Myocyte (in vitro differentiated cells): ENCODE results near the gene MTCP1. TPM values are rescaled to one million over a fixed set of nuclear protein-coding genes. Genes with fewer than 3 reads are reported as not detected.

Experiments
- DNase-seq: peaks from one replicate; pipeline ENCODE4 v3.0.0-alpha.2; 2012; ENCODE audit warnings: low read depth
- total RNA-seq: library from RNA; depleted of rRNA; stranded (reverse); fragments of >200 nt; gene quantifications from 2 replicates; pipeline ENCODE4 v1.2.3, GENCODE V29; 2014

Gene MTCP1
- total RNA-seq, 1 donor from 2014 or later: 1.1 TPM

- no peak for DNase-seq
Observed at GRCh38 chrX:155054255-155054654, 16.7 kb downstream of the MTCP1 start.

- no peak for DNase-seq
Observed at GRCh38 chrX:155053656-155054055, 17.3 kb downstream of the MTCP1 start.

DNA sequence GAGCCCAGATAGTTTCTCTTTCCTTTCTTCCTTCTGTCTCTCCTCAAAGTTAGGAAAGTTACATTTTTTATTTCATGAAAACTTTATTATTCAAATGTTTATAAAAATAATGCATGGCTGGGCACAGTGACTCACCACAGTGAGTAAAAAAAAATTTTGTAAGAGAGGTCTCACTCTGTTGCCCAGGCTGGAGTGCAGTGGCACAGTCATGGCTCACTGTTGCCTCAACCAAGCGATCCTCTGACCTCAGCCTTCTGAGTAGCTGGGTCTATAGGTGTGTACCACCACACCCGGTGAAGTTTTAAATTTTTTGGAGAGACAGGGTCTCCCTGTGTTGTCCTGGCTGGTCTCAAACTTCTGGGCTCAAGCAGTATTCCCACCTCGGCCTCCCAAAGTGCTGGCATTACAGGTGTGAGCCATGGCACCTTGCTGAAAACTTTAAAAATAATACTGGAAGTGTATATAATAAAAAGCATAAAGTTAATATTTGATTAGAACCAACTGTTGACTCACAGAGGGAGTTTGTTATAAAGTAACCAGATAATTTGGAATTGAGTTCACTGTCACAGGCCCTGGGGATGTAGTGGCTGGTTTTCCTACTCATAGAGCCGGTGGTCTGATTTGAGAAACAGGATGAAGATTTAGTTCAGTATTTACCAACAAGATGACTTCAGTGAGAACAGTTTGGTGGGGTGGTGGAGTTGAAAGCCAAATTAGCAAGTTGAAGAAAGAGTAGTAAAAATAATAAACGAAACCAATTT lies 18.0 kb downstream of the MTCP1 start:
- DNase-seq: no peak

- DNase-seq: peak; percentile 34
Observed at GRCh38 chrX:155048977-155049619, 21.8 kb downstream of the MTCP1 start.

GRCh38 chrX:155046811-155047528 lies 24.0 kb downstream of the MTCP1 start:
- DNase-seq: no peak

DNA sequence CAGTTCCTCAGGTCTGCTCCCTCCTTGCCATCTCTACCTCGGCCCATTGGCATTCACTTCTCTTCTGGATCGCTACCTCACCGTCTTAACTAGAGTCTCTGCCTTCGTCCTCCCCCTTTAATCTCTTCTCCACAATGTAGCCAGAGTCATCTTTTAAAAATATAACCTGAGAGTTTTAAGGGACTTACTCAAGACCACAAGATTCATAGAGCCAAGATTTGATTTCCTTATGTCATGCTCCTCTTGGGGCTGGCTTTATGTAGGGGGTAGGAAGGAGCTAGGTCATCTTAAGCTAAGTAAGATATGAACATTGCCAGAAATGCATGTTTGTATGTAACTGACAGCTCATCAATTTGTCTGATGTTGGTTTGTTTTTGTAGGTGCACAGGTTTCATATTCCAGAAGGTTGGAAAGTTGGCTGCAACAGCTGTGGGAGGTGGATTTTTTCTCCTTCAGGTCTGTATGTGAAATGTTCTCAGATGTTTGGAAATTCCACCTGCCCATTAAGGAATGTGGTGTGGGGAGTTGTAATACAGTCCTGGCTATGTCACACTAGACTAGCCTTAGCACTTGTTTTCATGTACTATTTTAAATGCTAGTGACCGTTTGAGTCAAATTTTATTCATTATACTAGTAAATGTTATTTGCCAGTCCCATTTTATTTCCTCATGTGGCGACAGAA lies 24.7 kb downstream of the MTCP1 start:
- peak; percentile 30 for DNase-seq

DNA sequence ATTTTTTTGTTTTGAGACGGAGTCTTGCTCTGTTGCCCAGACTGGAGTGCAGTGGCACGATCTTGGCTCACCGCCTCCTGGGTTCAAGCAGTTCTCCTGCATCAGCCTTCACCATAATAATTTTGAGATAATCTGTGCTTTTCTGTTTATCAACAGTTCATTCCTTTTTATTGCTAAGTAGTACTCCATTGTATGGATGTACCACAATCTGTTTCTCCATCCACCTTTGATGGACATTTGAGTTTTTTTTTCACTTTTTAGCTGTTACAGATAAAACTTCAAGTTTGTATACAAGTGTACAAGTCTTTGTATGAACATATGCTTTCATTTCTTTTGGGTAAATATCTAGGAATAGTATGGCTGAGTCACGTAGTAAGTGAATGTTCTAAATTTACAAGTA lies 35.2 kb downstream of the MTCP1 start:
- DNase-seq: no peak

- no peak for DNase-seq
Observed at GRCh38 chrX:155031657-155032056, 39.3 kb downstream of the MTCP1 start.

DNA sequence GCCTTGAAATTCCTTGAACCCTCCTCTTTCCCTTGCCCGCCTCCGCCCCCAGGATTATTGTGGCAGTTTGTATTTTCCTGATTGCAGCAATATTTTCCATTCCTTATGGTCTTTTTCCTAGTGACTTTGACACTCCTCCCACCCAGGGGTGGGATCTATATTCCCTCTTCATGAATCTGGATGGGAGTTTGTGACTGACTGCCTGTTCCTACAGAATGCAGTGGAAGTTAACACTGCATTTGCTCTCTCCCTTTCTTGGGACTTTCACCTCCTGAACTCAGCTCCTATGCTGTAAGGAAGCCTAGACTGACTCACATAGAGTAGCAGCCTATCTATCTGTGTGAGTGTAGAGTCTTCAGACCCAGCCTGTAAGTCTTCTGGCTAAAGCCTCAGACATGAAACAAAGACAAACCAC lies 42.1 kb downstream of the MTCP1 start:
- DNase-seq: peak; percentile 31

- no peak for DNase-seq
Observed at GRCh38 chrX:155028129-155028528, 42.8 kb downstream of the MTCP1 start.

- DNase-seq: peak; percentile 32
Observed at GRCh38 chrX:155027509-155028066, 43.3 kb downstream of the MTCP1 start.

GRCh38 chrX:155026727-155027508 lies 44.0 kb downstream of the MTCP1 start, which contains the start of gene FUNDC2:
Gene FUNDC2, plus strand, starts transcription at chrX:155026844. Its CDS starts 95 bp downstream, at chrX:155026939.
- peak; percentile 94 for DNase-seq

- DNase-seq: no peak
Observed at GRCh38 chrX:155026420-155026726, 44.6 kb downstream of the MTCP1 start.

DNA sequence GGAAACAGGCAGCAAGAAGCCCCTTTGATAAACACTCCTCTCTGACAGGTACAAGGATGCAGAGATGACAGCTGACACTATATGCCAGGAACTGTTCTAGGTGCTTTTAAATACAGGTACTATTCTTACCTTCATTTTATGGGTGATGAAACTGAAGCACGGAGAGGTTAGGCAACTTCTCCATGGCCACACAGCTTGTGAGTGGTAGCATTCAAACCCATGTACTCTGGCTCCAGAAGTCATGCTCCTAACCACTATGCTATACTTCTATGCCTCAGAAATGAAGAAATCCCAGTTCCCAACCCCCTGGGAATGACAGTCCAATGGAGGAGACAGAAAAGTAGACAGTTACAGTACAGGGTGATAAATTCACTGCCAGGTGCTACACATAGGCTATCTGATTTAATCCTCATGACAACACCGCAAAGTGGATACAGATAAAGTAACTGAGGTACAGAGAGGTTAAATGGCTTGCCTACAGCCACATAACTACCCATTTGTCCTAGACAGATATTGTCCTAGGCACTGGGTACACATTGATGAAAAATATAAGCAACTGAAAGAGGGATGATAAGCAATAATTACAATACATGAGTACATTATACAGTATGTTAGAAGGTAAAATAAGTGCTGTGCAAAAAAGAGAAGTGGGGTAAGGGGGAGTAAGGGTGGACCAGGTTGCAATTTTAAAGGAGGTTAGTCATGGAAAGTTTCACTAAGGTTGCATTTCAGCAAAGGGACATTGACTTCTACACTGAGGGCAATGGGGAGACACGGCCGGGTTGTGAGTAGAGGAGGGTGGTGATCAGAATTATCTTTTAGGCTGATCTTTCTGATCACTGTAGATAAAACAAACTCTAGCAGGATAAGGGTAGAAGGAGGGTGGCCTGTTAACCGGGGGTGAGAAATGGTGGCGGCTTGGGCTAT lies 46.8 kb downstream of the MTCP1 start:
- DNase-seq: no peak

DNA sequence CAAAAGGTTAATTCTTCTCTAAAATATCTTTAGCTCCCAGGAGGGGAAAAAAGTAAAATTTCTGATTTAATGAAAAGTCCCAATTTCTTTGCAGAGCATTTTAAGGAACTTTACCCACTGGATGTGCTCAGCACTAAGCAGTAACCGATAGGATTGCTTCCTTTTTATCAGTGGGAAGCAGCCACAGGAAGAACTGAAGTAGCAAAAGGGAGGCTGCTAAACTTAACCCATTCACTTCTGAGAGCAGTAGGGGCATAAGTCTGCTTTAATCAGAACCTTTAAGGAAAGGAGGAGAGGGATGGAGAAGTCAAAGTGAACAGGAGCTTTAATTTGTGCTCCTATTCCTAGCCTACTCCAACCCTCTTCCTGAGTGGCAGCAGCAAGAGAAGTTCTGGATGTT lies 48.4 kb downstream of the MTCP1 start, which contains the start of gene F8:
F8 (minus strand) TSS at position 139 of the 400 bp plus-strand sequence. CDS start 171 bp downstream, outside the sequence.
- no peak for DNase-seq

DNA sequence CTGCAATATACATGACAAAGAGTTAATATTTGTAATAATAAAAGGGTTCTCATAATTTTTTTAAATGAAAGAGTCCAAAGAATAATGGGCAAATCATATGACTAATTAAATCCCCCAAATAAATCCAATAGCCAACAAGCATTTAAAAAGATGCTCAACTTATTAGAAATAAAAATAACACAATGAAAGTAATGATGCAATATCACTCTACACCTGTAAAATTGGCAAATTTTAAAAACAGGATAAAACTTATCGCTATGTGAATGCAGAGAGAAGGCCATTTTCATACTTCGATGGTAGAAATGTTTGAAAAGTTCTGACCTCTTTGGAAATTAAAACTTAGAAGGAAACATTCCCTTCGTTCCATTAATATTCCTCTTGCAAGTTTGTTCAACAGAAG lies 50.3 kb downstream of the MTCP1 start:
- no peak for DNase-seq
